ENCODE measurements around the gene DDOST. TPM values are rescaled to one million over a fixed set of nuclear protein-coding genes. Genes with fewer than 3 reads are reported as not detected.

DDOST gene
- total RNA-seq, 1 donor, result 183 TPM

GRCh38 chr1:20705203-20705755, 44.1 kb upstream of the DDOST start:
- no peak for TF ChIP-seq CTCF (IDR thresholded peaks at IDR 0.05; ENCODE audit: insufficient read depth, low read length)
- no peak for DNase-seq (ENCODE audit: low read depth)
- H3K4me3 ChIP-seq (ENCODE audit: low read depth, low read length), result no peak overlapping the region

GRCh38 chr1:20704390-20705202, 43.4 kb upstream of the DDOST start:
- no peak for TF ChIP-seq CTCF (IDR thresholded peaks at IDR 0.05; ENCODE audit: insufficient read depth, low read length)
- no peak for DNase-seq (ENCODE audit: low read depth)
- H3K4me3 ChIP-seq (ENCODE audit: low read depth, low read length), result no peak overlapping the region

- TF ChIP-seq CTCF (IDR thresholded peaks at IDR 0.05; ENCODE audit: insufficient read depth, low read length), result no peak
- no peak overlapping the region for H3K4me3 ChIP-seq (ENCODE audit: low read depth, low read length)
- DNase-seq (ENCODE audit: low read depth), result no peak
Observed at GRCh38 chr1:20703124-20703756, 42.1 kb upstream of the DDOST start.

- H3K4me3 ChIP-seq (ENCODE audit: low read depth, low read length), result no peak overlapping the region
- TF ChIP-seq CTCF (IDR thresholded peaks at IDR 0.05; ENCODE audit: insufficient read depth, low read length), result peak; percentile 60
- peak; percentile 34 for DNase-seq (ENCODE audit: low read depth)
Observed at GRCh38 chr1:20702416-20702815, 41.2 kb upstream of the DDOST start.

GRCh38 chr1:20701847-20702246, 40.7 kb upstream of the DDOST start:
- no peak for TF ChIP-seq CTCF (IDR thresholded peaks at IDR 0.05; ENCODE audit: insufficient read depth, low read length)
- DNase-seq (ENCODE audit: low read depth), result no peak
- no peak overlapping the region for H3K4me3 ChIP-seq (ENCODE audit: low read depth, low read length)

- no peak for DNase-seq (ENCODE audit: low read depth)
- H3K4me3 ChIP-seq (ENCODE audit: low read depth, low read length), result no peak overlapping the region
- no peak for TF ChIP-seq CTCF (IDR thresholded peaks at IDR 0.05; ENCODE audit: insufficient read depth, low read length)
Observed at GRCh38 chr1:20701446-20701845, 40.3 kb upstream of the DDOST start.
